Mesendoderm (in vitro differentiated cells): ENCODE data around the gene GABRB3.

ENCODE experiments used
- DNase-seq: peaks from one replicate; pipeline ENCODE4 v3.0.0; 2013
- H2AK5ac ChIP-seq: 2 replicates; pipeline ENCODE4 v1.6.1; 2013; ENCODE audit warnings: low read length, inconsistent platforms
- H2BK120ac ChIP-seq: 2 replicates; pipeline ENCODE4 v1.6.1; 2013; ENCODE audit warnings: low read depth, mild to moderate bottlenecking, low read length, moderate library complexity, mixed read lengths
- H2BK15ac ChIP-seq: replicated peaks from 2 replicates; pipeline ENCODE4 v1.6.1; 2013; ENCODE audit warnings: low read depth, mild to moderate bottlenecking, moderate library complexity
- H2BK5ac ChIP-seq: 2 replicates; pipeline ENCODE4 v1.6.1; 2013; ENCODE audit warnings: low read length, inconsistent platforms
- H3K18ac ChIP-seq: 2 replicates; pipeline ENCODE4 v1.6.1; 2013; ENCODE audit warnings: mild to moderate bottlenecking, low read length, mixed read lengths
- H3K23ac ChIP-seq: one replicate; pipeline ENCODE4 v1.6.1; 2013; ENCODE audit warnings: low read length
- H3K27ac ChIP-seq: 2 replicates; pipeline ENCODE4 v1.5.1; 2013; ENCODE audit warnings: low read depth, mild to moderate bottlenecking, inconsistent platforms, low read length, moderate library complexity
- H3K27me3 ChIP-seq: 2 replicates; pipeline ENCODE4 v1.6.1; 2013; ENCODE audit warnings: low read length, control low read depth, mild to moderate bottlenecking, inconsistent platforms; ENCODE audit not compliant: insufficient read depth, poor library complexity
- H3K36me3 ChIP-seq: 2 replicates; pipeline ENCODE4 v1.6.1; 2013; ENCODE audit warnings: low read length, inconsistent platforms; ENCODE audit not compliant: control insufficient read depth, insufficient read depth
- H3K4ac ChIP-seq: one replicate; pipeline ENCODE4 v1.6.1; 2013; ENCODE audit warnings: low read depth, mild to moderate bottlenecking, low read length, moderate library complexity
- H3K4me1 ChIP-seq: 2 replicates; pipeline ENCODE4 v1.6.1; 2013; ENCODE audit warnings: low read depth, low read length, inconsistent platforms; ENCODE audit not compliant: control insufficient read depth
- H3K4me2 ChIP-seq: 2 replicates; pipeline ENCODE4 v1.6.1; 2013; ENCODE audit warnings: low read length
- H3K4me3 ChIP-seq: 2 replicates; pipeline ENCODE4 v1.5.1; 2013; ENCODE audit warnings: mild to moderate bottlenecking, low read length
- H3K56ac ChIP-seq: one replicate; pipeline ENCODE4 v1.6.1; 2013; ENCODE audit warnings: low read length
- H3K79me1 ChIP-seq: 2 replicates; pipeline ENCODE4 v1.6.1; 2013; ENCODE audit warnings: low read length, inconsistent platforms
- H3K79me2 ChIP-seq: 2 replicates; pipeline ENCODE4 v1.6.1; 2013; ENCODE audit warnings: mild to moderate bottlenecking, low read length; ENCODE audit not compliant: control insufficient read depth, insufficient read depth
- H3K9ac ChIP-seq: 2 replicates; pipeline ENCODE4 v1.6.1; 2013; ENCODE audit warnings: low read length, inconsistent platforms
- H4K5ac ChIP-seq: one replicate; pipeline ENCODE4 v1.6.1; 2013; ENCODE audit warnings: low read length
- H4K8ac ChIP-seq: one replicate; pipeline ENCODE4 v1.6.1; 2013; ENCODE audit warnings: low read depth, mild to moderate bottlenecking, control low read depth, low read length, moderate library complexity
- WGBS: extraction: QIAGEN DNeasy Blood & Tissue Kit; methylation state at CpG from one replicate; pipeline ENCODE4 v1.1.7; 2013; ENCODE audit warnings: low lambda C conversion rate, missing lambda C conversion rate; ENCODE audit not compliant: insufficient coverage; ENCODE audit errors: extremely low coverage; 5-methylcytosine and 5-hydroxymethylcytosine counted together

The GABRB3 gene

GRCh38 chr15:26582840-26583239 lies 190.0 kb downstream of the GABRB3 start:
- Histone ChIP-seq H3K9ac (no peak overlapping the region), H3K56ac (no peak overlapping the region), H3K79me1 (peaks cover 4% of the 10 kb centered on the region), H3K4ac (no peak overlapping the region), H3K4me1 (no peaks in the 10 kb centered on the region), H2BK15ac (no peak overlapping the region), H3K36me3 (peaks cover 18% of the 10 kb centered on the region), H2AK5ac (no peak overlapping the region), H4K8ac (no peak overlapping the region), H2BK120ac (no peak overlapping the region), H3K4me3 (no peak overlapping the region), H3K79me2 (no peaks in the 10 kb centered on the region), H2BK5ac (no peak overlapping the region), H3K23ac (no peak overlapping the region), H4K5ac (no peak overlapping the region), H3K18ac (no peak overlapping the region), H3K27me3 (no peaks in the 10 kb centered on the region), H3K27ac (no peak overlapping the region), H3K4me2 (no peak overlapping the region)
- no CpG with 5 or more reads among the region's 6 CpGs for whole genome bisulfite sequencing
- DNase-seq: no peak

GRCh38 chr15:26580943-26581342 lies 191.9 kb downstream of the GABRB3 start:
- Histone ChIP-seq H3K36me3 (peaks cover 18% of the 10 kb centered on the region), H4K5ac (no peak overlapping the region), H3K9ac (no peak overlapping the region), H2AK5ac (no peak overlapping the region), H4K8ac (no peak overlapping the region), H3K56ac (no peak overlapping the region), H2BK15ac (no peak overlapping the region), H3K4ac (no peak overlapping the region), H3K4me2 (no peak overlapping the region), H3K79me1 (peaks cover 2% of the 10 kb centered on the region), H3K27me3 (no peaks in the 10 kb centered on the region), H3K4me3 (no peak overlapping the region), H2BK120ac (no peak overlapping the region), H3K79me2 (no peaks in the 10 kb centered on the region), H3K27ac (no peak overlapping the region), H3K18ac (no peak overlapping the region), H3K4me1 (no peaks in the 10 kb centered on the region), H2BK5ac (no peak overlapping the region), H3K23ac (no peak overlapping the region)
- WGBS: no CpG with 5 or more reads among the region's 4 CpGs
- DNase-seq: no peak

- H3K27ac ChIP-seq: no peak overlapping the region
- no peak overlapping the region for H3K56ac ChIP-seq
- H2BK5ac ChIP-seq: no peak overlapping the region
- no peaks in the 10 kb centered on the region for H3K79me2 ChIP-seq
- no peak overlapping the region for H3K4me3 ChIP-seq
- no peak overlapping the region for H2AK5ac ChIP-seq
- H3K79me1 ChIP-seq: no peaks in the 10 kb centered on the region
- no CpG with 5 or more reads among the region's 5 CpGs for WGBS
- H3K27me3 ChIP-seq: no peaks in the 10 kb centered on the region
- no peak overlapping the region for H3K4ac ChIP-seq
- no peaks in the 10 kb centered on the region for H3K4me1 ChIP-seq
- no peaks in the 10 kb centered on the region for H3K36me3 ChIP-seq
- no peak overlapping the region for H2BK15ac ChIP-seq
- H3K4me2 ChIP-seq: no peak overlapping the region
- H4K8ac ChIP-seq: no peak overlapping the region
- no peak overlapping the region for H4K5ac ChIP-seq
- DNase-seq: no peak
- no peak overlapping the region for H3K23ac ChIP-seq
- H3K18ac ChIP-seq: no peak overlapping the region
- H2BK120ac ChIP-seq: no peak overlapping the region
- no peak overlapping the region for H3K9ac ChIP-seq
Measured at GRCh38 chr15:26572602-26573350, 200.1 kb downstream of the GABRB3 start.

- Histone ChIP-seq H3K27me3 (no peaks in the 10 kb centered on the region), H2AK5ac (no peak overlapping the region), H3K18ac (no peak overlapping the region), H3K56ac (no peak overlapping the region), H3K36me3 (peaks cover 2% of the 10 kb centered on the region), H2BK120ac (no peak overlapping the region), H3K79me1 (no peaks in the 10 kb centered on the region), H3K79me2 (no peaks in the 10 kb centered on the region), H3K23ac (no peak overlapping the region), H3K4me3 (no peak overlapping the region), H3K27ac (no peak overlapping the region), H4K8ac (no peak overlapping the region), H3K4me1 (no peaks in the 10 kb centered on the region), H3K9ac (no peak overlapping the region), H3K4ac (no peak overlapping the region), H4K5ac (no peak overlapping the region), H3K4me2 (no peak overlapping the region), H2BK5ac (no peak overlapping the region), H2BK15ac (no peak overlapping the region)
- DNase-seq: no peak
- WGBS: no CpG with 5 or more reads among the region's 5 CpGs
Measured at GRCh38 chr15:26571346-26571745, 201.5 kb downstream of the GABRB3 start.

GRCh38 chr15:26565542-26565941 lies 207.3 kb downstream of the GABRB3 start:
- whole genome bisulfite sequencing: no CpG with 5 or more reads among the region's 6 CpGs
- Histone ChIP-seq H3K4me1 (no peaks in the 10 kb centered on the region), H2BK15ac (no peak overlapping the region), H3K4ac (no peak overlapping the region), H4K5ac (no peak overlapping the region), H3K23ac (no peak overlapping the region), H2BK5ac (no peak overlapping the region), H3K27me3 (no peaks in the 10 kb centered on the region), H3K4me2 (no peak overlapping the region), H2BK120ac (no peak overlapping the region), H3K9ac (no peak overlapping the region), H3K18ac (no peak overlapping the region), H4K8ac (no peak overlapping the region), H3K27ac (no peak overlapping the region), H2AK5ac (no peak overlapping the region), H3K56ac (no peak overlapping the region), H3K36me3 (peaks cover 2% of the 10 kb centered on the region), H3K79me2 (no peaks in the 10 kb centered on the region), H3K79me1 (peaks cover 1% of the 10 kb centered on the region), H3K4me3 (no peak overlapping the region)
- no peak for DNase-seq

GRCh38 chr15:26564361-26564760 lies 208.5 kb downstream of the GABRB3 start:
- Histone ChIP-seq H3K9ac (no peak overlapping the region), H3K18ac (no peak overlapping the region), H3K4ac (no peak overlapping the region), H2BK15ac (no peak overlapping the region), H3K36me3 (peaks cover 2% of the 10 kb centered on the region), H3K56ac (no peak overlapping the region), H3K79me2 (no peaks in the 10 kb centered on the region), H4K8ac (no peak overlapping the region), H3K4me2 (no peak overlapping the region), H2BK120ac (no peak overlapping the region), H2BK5ac (no peak overlapping the region), H3K27ac (no peak overlapping the region), H3K4me1 (no peaks in the 10 kb centered on the region), H3K79me1 (peaks cover 1% of the 10 kb centered on the region), H2AK5ac (no peak overlapping the region), H4K5ac (no peak overlapping the region), H3K4me3 (no peak overlapping the region), H3K27me3 (no peaks in the 10 kb centered on the region), H3K23ac (no peak overlapping the region)
- WGBS: no CpG with 5 or more reads among the region's 6 CpGs
- DNase-seq: no peak
